ENCODE results near the gene MINK1.
A peak's percentile ranks its signal among the peaks of the same experiment; 100 is the strongest.
"Not testable (repeated sequence)": the region's sequence is repeated elsewhere in the genome, so short reads cannot be mapped to it uniquely, and the experiment has no call there.

The MINK1 gene

DNA sequence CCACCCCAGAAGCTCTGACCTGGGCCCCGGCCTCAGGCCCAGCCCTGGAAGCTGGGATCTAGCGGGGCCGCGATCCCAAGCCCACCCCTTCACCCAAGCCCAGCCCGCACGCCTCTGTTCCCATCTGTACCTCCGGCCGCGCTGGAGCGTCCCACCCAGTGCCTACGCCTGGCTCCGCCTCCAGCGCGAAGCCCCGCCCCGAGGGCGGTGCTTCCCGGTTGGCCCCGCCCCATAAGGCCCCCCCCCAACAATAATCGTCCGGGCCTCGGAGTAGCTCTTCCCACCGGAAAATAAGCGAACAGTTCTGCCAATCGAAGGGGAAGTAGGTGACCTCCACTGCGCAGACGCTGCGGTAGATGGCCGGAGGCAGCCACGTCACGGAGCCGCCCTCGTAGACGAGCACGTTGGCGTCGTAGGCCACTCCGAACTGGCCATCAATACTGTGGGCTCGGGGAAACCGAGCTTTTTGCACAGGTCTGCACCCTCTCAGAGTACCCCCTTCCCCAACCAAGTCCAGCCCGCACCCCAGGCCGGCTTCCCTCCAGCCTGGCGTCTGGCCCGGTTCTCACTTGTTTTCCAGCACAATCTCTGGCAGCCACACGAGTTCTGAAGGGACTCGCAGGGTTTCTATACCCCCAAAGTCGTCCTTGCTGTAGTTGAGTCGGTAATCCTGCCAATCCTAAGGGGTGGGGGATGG lies 68.7 kb downstream of the MINK1 start:
- DNase-seq: peak; percentile 67

DNA sequence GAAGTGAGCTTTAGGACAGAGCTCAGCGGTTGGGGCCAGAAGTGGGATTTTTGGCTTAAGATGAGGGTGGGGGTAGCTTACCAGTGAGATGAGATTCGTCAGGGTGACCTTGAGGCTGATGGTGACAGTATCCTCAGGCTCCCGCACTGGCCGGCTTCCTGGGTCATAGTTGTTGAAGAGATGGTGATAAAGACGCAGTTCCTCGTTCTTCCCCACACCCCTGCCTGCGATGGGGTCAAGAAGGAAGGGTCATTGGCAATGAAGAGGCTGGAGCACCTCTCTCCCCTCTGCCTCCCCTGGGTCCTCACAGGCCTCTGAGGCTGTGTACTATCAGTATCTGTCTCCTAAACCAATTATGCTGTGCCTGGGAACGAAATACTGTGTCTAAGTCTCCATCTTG lies 69.4 kb downstream of the MINK1 start:
- DNase-seq: no peak

DNA sequence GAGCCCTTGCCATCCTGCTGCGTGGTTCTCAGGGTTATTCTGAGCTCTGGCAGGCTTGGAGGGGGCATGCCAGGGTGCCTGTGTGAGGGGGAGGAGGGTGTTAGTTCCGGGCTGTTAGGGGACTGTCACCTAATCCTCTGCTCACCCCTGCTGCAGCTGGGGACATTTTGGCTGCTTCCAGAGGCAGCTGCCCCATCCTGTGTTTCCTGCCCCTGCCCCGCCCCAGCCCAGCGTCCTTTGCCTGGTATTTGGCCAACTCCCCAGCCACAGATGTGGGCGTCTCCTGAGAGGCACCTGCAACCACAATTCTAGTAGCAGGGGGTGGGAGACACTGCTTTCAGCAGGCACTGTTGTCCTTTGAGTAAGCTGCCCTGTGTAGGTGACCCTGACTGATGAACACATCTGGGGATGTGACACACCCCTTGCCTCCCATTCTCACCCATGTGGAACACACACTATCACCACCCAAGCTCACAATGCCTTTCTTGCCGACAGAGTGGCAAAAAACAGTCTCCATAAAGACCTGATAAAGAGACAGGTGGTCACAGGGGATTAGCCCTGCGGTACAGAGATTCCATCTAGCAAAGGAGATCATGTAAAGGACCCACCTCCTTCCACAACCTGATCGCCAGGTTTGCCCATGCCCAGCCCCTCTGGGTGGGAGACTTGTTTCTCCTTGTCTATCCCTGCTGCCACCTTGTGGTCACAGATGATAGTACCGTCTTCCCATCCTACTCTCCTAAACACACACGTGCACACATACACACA lies 70.1 kb downstream of the MINK1 start, which contains the start of gene CHRNE:
CHRNE (minus strand) TSS at position 48 of the 768 bp plus-strand sequence; CDS start at position 13, 35 bp downstream.
- DNase-seq: peak; percentile 84

DNA sequence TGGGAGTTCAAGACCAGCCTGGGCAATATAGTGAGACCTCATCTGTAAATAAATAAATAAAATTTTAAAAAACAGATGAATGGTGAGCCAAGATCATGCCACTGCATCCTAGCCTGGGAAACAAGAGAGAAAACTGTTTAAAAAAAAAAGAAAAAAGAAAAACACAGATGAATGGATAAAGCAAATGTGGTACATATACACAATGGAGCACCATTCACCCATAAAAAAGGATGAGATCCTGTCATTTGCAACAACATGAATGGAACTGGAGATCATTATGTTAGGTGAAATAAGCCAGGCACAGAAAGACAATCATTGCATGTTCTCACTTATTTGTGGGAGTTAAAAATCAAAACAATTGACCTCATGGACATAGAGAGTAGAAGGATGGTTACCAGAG lies 73.5 kb downstream of the MINK1 start:
- DNase-seq: not testable (repeated sequence)

DNA sequence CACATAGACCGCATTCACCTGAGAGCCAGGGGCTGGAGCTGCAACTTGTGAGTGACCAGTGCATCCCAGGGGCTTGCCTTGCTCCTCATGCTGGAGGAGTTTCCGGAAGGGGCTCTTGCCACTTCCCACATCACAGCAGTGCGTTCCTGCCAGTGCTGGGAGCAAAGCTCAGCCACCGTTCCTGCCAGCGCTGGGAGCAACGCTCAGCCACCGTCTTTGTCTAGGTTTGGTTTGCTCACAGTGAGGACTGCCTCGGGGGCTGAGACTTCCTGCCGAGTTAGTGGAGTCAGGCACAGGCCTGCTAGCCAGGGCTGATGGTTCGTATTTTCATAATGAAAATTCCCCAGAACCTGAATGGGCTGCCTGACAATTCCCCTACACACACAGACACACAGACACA lies 75.2 kb downstream of the MINK1 start:
- no peak for DNase-seq

DNA sequence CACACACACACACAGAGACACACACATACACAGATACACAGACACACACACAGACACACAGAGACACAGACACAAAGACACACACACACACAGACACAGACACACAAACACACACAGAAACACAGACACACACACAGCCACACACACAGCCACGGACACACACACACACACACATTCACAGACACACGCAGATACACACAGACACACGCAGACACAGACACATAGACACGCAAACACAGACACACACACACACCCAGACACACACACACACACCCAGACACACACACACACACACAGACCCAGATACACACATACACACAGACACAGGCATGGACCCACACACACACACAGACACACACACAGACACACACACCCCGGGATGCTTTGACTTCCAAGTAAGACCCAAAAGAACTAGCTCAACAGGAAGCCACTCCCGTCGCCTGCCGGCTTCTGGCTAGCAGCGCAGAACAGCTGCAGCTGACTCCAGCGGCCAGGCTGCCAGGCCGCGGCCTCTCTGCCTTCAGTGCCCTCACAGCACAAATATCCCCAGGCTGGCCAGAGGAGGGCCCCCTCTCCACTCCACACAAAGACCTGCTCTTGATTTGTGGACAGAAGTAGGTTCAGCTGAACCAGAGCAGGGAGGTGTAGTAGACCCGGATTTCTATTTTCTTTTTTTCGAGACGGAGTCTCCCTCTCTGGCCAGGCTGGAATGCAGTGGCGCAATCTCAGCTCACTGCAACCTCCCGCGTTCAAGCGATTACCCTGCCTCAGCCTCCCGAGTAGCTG lies 75.8 kb downstream of the MINK1 start:
- DNase-seq: peak; percentile 84

DNA sequence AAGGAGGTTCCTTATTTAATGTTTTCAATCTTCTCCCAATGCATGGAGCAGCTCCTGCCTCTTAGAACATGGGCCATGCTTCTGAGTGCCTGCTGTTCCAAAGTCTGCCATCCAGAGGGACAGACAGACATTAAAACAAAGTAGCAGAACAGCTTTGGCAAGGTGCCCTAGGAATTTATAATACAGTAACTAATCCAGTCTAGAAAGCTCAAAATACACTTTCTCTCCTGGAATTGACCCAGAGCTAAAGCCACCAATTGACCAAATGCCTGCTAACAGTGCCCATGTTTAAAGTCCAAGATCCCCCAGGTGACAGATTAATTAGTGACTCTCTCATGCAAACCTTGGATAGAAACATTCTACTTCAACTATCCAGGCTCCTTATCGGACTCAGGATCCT lies 80.9 kb downstream of the MINK1 start:
- DNase-seq: no peak

- not testable (repeated sequence) for DNase-seq
Observed at GRCh38 chr17:4914551-4914950, 81.4 kb downstream of the MINK1 start.

DNA sequence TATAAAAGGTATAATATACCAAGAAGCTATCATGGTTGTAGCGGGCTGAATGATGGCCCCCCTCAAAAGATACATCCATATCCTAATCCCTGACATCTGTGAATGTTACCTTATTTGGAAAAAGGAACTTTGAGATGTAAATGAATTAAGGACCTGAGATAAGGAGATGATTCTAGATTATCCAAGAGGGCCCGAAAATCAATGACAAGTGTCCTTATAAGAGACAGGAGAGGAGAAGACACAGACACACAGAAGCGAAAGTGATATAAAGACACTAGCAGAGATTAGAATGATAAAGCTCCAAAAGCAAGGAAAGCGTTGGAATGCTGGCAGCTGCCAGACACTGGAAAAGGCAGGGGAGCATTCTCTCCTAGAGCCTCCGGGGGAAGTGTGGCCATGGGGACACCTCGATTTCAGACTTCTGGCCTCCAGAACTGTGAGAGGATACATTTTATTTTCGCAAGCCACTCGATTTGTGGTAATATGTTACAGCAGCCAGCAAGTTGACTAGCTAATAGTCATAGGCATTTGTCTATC lies 86.4 kb downstream of the MINK1 start:
- DNase-seq: no peak

DNA sequence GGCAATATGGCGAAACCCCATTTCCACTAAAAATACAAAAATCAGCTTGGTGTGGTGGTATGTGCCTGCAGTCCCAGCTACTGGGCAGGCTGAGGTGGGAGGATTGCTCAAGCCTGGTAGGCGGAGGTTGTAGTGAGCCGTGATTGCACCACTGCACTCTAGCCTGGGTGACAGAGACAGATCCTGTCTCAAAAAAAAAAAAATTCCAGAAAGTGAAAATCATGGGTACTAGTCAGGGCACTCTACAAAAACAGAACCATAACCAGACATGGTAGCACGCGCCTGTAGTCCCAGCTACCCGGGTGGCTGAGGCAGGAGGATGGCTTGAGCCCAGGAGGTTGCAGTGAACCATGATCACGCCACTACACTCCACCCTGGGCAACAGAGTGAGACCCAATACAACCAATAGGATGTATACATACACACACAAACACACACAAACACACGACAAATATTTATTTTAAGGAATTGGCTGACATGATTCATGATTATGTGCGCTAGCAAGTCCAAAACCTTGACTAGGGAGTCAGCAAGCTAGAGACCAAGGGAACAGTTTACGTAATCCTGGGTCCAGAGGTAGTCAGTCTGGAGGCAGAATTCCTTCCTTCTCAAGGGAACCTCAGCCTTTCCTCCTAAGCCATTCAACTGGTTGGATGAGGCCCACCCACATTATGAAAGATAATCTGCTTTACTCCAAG lies 87.4 kb downstream of the MINK1 start:
- no peak for DNase-seq

DNA sequence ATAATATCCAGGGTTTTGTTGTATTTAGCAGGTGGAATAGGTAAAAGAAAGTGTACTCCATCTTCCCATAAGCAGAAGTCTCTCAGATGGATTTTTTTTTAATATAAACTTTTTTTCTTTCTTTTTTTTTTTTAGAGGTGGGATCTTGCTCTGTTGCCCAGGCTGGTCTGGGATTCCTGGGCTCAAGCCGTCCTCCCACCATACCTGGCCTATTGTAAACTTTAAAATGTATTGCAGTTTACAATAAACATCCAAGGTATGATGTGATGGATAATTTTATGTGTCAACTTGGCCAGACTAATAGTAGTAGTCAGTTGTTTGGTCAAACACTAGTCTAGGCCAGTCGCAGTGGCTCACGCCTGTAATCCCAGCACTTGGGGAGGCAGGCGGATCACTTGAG lies 88.2 kb downstream of the MINK1 start:
- DNase-seq: no peak

DNA sequence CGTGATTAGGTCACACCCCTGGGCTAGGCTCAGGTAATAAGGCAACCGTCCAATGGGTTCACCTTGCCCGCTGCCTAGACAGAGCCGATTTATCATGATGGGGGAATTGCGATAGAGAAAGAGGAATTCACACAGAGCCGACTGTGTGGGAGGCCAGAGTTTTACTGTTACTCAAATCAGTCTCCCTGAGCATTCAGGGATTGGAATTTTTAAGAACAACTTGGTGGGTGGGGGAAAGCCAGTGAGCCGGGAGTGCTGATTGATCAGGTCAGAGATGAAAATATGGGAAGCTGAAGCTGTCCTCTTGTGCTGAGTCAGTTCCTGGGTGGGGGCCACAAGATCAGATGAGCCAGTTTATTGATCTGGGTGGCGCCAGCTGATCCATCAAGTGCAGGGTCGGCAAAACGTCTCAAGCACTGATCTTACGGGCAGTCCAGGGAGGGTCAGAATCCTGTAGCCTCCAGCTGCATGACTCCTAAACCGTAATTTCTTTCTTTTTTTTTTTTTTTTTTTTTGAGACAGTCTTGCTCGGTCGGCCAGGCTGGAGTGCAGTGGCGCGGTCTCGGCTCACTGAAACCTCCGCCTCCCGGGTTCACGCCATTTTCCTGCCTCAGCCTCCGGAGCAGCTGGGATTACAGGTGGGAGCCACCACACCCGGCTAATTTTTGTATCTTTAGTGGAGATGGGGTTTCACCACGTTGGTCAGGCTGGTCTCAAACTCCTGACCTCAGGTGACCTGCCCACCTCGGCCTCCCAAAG lies 93.6 kb downstream of the MINK1 start:
- not testable (repeated sequence) for DNase-seq

GRCh38 chr17:4928881-4929280 lies 95.7 kb downstream of the MINK1 start:
- DNase-seq: no peak

GRCh38 chr17:4931963-4932362 lies 98.8 kb downstream of the MINK1 start, which contains the start of gene GP1BA:
Gene GP1BA (plus strand): TSS chr17:4932277. CDS start chr17:4932605, 328 bp downstream.
- DNase-seq: no peak

DNA sequence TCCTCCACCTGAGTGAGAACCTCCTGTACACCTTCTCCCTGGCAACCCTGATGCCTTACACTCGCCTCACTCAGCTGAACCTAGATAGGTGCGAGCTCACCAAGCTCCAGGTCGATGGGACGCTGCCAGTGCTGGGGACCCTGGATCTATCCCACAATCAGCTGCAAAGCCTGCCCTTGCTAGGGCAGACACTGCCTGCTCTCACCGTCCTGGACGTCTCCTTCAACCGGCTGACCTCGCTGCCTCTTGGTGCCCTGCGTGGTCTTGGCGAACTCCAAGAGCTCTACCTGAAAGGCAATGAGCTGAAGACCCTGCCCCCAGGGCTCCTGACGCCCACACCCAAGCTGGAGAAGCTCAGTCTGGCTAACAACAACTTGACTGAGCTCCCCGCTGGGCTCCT lies 99.6 kb downstream of the MINK1 start:
- DNase-seq: no peak

DNA sequence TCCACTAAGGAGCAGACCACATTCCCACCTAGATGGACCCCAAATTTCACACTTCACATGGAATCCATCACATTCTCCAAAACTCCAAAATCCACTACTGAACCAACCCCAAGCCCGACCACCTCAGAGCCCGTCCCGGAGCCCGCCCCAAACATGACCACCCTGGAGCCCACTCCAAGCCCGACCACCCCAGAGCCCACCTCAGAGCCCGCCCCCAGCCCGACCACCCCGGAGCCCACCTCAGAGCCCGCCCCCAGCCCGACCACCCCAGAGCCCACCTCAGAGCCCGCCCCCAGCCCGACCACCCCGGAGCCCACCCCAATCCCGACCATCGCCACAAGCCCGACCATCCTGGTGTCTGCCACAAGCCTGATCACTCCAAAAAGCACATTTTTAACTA lies 100.5 kb downstream of the MINK1 start:
- DNase-seq: no peak

DNA sequence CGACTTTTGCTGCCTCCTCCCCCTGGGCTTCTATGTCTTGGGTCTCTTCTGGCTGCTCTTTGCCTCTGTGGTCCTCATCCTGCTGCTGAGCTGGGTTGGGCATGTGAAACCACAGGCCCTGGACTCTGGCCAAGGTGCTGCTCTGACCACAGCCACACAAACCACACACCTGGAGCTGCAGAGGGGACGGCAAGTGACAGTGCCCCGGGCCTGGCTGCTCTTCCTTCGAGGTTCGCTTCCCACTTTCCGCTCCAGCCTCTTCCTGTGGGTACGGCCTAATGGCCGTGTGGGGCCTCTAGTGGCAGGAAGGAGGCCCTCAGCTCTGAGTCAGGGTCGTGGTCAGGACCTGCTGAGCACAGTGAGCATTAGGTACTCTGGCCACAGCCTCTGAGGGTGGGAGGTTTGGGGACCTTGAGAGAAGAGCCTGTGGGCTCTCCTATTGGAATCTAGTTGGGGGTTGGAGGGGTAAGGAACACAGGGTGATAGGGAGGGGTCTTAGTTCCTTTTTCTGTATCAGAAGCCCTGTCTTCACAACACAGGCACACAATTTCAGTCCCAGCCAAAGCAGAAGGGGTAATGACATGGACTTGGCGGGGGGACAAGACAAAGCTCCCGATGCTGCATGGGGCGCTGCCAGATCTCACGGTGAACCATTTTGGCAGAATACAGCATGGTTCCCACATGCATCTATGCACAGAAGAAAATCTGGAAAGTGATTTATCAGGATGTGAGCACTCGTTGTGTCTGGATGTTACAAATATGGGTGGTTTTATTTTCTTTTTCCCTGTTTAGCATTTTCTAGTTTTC lies 101.2 kb downstream of the MINK1 start:
- no peak for DNase-seq

GRCh38 chr17:4935650-4936049 lies 102.5 kb downstream of the MINK1 start:
- no peak for DNase-seq

GRCh38 chr17:4936436-4936835 lies 103.3 kb downstream of the MINK1 start:
- DNase-seq: no peak

DNA sequence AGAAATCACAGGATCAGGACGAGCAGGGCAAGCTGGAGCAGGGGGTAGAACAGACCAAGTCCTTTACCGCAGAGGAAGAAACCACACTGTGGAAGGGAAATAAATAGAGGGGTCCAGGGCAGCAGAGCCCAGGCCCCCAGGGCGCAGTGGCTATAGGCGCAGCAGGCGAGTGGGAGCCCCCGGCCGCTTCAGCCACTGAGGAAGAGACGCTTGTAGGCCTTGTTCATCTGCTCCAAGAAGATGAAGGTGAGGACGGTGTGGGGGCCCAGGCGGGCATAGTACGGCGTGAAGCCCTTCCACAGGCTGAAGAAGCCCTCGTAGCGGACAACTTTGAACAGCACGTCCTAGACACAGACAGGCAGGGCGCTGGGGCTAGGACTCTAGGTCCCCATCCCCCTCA lies 104.4 kb downstream of the MINK1 start:
- no peak for DNase-seq

GRCh38 chr17:4938069-4938491 lies 104.9 kb downstream of the MINK1 start:
- DNase-seq: no peak

All from activated CD8-positive, alpha-beta memory T cell treated with anti-CD3 and anti-CD28 coated beads, Interleukin-2, amount 50 U/mL, for 48 hours (primary cell).